Measurements from ENCODE around the gene NR2F6. TPM values are rescaled to one million over a fixed set of nuclear protein-coding genes. Genes with fewer than 3 reads are reported as not detected.
A peak's percentile ranks its signal among the peaks of the same experiment; 100 is the strongest.

NR2F6 gene
- total RNA-seq, 1 experiment from 2014 or later, result 134 TPM

GRCh38 chr19:17196610-17197009 is 49.1 kb downstream of the NR2F6 start:
- Mint-ChIP-seq H3K4me1 (no peaks in the 10 kb centered on the region), H3K9me3 (no peaks in the 10 kb centered on the region), H3K4me3 (peak overlapping the region in 1 of 2 experiments; percentile 9; a peak in 2 of 5 replicates), H3K27me3 (ENCODE audit: low read depth) (no peaks in the 10 kb centered on the region), H3K27ac (no peak overlapping the region), H3K36me3 (ENCODE audit: insufficient read depth in 1 of 3, low read depth in 3 of 3) (peaks cover 45 to 55% (median 52%) of the 10 kb centered on the region in 3 experiments)
- Histone ChIP-seq H2BK12ac (ENCODE audit: insufficient read length, low read depth, low read length) (no peak overlapping the region), H3K9ac (ENCODE audit: extremely low read depth, insufficient read length, low read length) (no peak overlapping the region), H3K4me2 (ENCODE audit: insufficient read depth, insufficient read length, low read length) (no peak overlapping the region), H3K9me3 (ENCODE audit: control insufficient read depth, low read depth, low read length) (no peaks in the 10 kb centered on the region), H2BK5ac (ENCODE audit: insufficient read length, low read length) (no peak overlapping the region), H4K20me1 (ENCODE audit: control insufficient read depth, insufficient read depth, insufficient read length) (no peaks in the 10 kb centered on the region), H3K4me1 (ENCODE audit: insufficient read depth, low read length) (no peaks in the 10 kb centered on the region), H4K8ac (replicated peaks; ENCODE audit: insufficient read length, low read depth, low read length) (no peak overlapping the region), H2AK5ac (ENCODE audit: insufficient read length, low read length) (no peak overlapping the region), H3K4ac (ENCODE audit: low read depth, low read length) (no peak overlapping the region), H3K79me2 (ENCODE audit: insufficient read depth, low read length) (no peaks in the 10 kb centered on the region), H3K79me1 (ENCODE audit: insufficient read depth, low read depth, low read length, poor library complexity, severe bottlenecking) (no peaks in the 10 kb centered on the region), H2BK20ac (ENCODE audit: low read depth, low read length, poor library complexity, severe bottlenecking) (no peak overlapping the region), H4K91ac (ENCODE audit: insufficient read length, low read depth, low read length) (no peak overlapping the region), H3K18ac (ENCODE audit: insufficient read length, low read depth, low read length) (no peak overlapping the region), H3K56ac (ENCODE audit: insufficient read length, low read depth, low read length) (no peak overlapping the region), H2BK15ac (ENCODE audit: low read depth, low read length) (no peak overlapping the region), H3K14ac (ENCODE audit: insufficient read depth, low read length) (no peak overlapping the region), H3K27me3 (ENCODE audit: insufficient read depth, low read length) (no peaks in the 10 kb centered on the region), H3T11ph (ENCODE audit: low read length) (no peak overlapping the region), H4K5ac (ENCODE audit: insufficient read length, low read depth, low read length) (no peak overlapping the region), H2AFZ (ENCODE audit: low read length) (no peak overlapping the region), H3K23ac (ENCODE audit: insufficient read length, low read depth, low read length) (no peak overlapping the region), H2BK120ac (ENCODE audit: low read depth, low read length, poor library complexity, severe bottlenecking) (no peak overlapping the region), H3K23me2 (ENCODE audit: insufficient read length, low read depth, low read length, poor library complexity, severe bottlenecking) (no peaks in the 10 kb centered on the region), H3K27ac (ENCODE audit: insufficient read length, low read depth, low read length) (no peak overlapping the region)
- 100% methylated on average over 2 of the region's 7 CpGs for WGBS (ENCODE audit: extremely low coverage, insufficient read length, low lambda C conversion rate)
- no peak for DNase-seq
- TF ChIP-seq CTCF (conservative IDR thresholded peaks at IDR 0.05), result no peak

Measured in H9 (cell line).